ENCODE measurements around the gene RPS19.

The RPS19 gene

DNA sequence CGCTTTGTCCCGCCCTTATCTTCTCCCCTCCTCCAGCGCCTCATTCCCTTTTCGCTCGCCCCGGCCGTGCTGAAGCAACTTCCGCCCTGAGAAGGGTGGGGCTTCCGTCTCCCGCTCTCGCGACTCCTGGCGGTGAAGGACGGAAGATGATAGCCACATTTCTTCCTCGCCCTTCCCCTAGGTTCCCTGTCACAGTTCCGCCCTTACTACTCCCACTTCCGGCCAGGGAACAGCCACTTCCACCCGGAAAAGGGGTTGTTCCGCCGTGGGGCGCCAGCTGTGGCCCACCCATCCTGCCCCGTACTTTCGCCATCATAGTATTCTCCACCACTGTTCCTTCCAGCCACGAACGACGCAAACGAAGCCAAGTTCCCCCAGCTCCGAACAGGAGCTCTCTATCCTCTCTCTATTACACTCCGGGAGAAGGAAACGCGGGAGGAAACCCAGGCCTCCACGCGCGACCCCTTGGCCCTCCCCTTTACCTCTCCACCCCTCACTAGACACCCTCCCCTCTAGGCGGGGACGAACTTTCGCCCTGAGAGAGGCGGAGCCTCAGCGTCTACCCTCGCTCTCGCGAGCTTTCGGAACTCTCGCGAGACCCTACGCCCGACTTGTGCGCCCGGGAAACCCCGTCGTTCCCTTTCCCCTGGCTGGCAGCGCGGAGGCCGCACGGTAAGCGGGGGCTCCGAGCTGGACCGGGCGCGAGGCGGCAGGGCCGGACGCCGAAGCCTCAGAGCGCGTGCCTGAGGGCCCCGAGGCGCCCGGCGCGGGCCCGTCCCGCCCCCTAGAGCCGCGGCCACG is at the start of gene RPS19:
Gene RPS19 (plus strand): TSS at position 638 of the 801 bp plus-strand sequence. CDS start 520 bp downstream, outside the sequence.
- peak; percentile 97 for DNase-seq (ENCODE audit: low read depth)

DNA sequence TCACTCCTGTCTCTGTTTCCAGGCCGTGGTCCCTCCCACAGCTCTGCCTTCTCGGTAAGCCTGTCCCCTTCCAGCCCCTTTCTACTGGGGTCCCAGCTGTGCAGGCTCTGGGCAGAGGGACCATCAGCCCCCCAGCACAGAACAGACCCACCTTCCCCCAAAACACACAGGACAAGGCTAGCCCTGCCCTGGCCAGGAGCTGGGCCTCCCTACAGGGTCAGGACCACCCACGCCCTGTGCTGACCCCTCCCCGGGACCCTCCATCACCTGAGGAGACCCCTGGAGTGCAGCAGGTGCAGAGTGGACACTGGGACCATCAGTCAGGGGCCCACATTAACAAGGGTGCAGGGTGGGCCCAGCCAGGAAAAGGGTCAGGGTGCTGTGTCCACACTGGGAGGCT is 49.8 kb upstream of the RPS19 start:
- DNase-seq (ENCODE audit: low read depth), result no peak

DNA sequence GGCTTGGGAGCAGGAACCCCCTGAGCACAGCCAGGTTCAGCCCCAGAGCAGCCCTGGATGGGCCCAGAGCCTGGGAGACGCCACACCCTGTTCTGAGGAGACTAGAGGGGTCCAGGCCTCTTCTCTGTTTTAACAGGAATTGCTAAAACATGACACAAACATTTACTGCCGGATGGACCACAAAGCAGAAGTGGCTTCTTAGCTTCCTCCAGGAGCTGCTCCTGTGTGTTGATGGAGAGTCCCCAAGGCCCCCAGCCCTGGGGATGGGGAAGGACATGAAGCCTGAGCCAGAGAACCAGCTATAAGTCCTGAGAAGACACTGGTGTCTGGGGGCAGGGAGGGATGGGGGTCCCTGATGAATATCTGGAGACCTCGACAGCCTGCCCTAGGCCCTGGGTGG is 49.0 kb upstream of the RPS19 start:
- DNase-seq (ENCODE audit: low read depth), result no peak

DNA sequence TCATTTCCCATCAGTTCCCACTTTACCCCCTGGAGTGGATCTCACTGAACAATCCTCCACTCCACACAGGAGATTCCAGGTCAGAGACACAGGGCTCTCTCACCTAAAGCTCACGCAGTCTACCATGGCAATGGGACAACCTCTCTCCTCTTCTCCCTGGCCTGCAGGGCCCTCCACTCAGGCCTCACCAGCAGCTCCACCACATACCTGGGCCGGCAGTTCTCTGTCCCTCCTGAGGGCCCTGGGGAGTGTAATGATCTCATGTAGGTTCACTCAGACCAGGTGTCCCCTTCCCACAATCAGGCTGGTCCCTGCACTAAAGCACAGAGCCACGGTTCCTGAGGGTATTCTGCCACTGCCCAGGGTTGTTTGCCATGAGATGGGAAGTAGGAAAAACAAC is 48.1 kb upstream of the RPS19 start:
- no peak for DNase-seq (ENCODE audit: low read depth)

DNA sequence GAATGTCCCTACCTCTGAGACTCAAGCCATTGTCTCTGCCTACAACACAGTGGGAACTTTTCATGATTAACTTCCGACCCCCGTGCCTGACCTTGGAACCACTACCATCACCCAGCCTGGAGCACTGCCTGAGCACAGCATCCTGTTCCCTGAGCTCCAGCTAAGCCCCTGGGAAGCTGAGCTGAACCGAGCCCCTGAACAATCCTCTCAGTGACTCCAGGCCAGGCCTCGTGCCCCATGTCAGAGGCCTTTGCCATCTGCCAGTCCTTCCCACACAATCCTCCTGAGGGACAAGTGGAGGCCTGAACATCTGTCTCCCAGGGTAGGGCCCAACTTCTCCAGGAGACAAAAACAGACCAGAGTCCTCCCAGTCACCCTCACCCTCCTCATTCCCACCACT is 46.1 kb upstream of the RPS19 start:
- no peak for DNase-seq (ENCODE audit: low read depth)

DNA sequence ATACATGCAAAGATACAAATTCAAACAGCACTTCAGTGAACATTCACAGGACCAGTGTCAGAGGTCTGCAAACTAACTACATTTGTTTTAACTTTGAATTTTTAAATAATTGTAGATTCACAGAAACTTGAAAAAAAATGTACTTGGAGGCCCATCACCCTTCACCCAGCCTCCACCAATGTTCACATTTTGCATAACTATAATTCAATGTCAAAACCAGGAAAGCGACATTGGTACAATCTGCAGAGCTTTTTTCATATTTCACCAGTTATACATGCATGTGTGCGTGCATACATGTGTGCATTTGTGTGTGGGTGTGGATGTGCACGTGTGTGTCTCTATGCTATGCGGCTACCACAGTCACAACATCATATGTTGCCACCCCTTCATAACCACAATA is 44.8 kb upstream of the RPS19 start:
- no peak for DNase-seq (ENCODE audit: low read depth)

DNA sequence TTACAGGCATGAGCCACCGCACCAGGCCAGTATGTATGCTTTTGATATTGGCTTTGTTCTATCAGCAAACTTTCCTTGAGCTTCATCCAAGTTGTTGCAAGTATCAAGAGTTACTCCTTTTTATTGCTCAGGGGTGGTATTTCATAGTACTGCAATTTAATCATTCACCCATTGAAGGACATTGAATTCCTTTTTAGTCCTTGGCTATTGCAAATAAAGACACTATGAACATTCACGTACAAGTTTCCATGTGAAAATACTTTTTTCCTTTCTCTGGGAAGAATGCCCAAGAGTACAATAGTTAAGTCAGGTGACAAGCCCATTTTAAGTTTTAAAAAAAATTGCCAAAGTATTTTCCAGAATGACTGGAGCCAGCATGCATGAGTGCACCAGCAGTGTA is 43.3 kb upstream of the RPS19 start:
- DNase-seq (ENCODE audit: low read depth), result no peak

DNA sequence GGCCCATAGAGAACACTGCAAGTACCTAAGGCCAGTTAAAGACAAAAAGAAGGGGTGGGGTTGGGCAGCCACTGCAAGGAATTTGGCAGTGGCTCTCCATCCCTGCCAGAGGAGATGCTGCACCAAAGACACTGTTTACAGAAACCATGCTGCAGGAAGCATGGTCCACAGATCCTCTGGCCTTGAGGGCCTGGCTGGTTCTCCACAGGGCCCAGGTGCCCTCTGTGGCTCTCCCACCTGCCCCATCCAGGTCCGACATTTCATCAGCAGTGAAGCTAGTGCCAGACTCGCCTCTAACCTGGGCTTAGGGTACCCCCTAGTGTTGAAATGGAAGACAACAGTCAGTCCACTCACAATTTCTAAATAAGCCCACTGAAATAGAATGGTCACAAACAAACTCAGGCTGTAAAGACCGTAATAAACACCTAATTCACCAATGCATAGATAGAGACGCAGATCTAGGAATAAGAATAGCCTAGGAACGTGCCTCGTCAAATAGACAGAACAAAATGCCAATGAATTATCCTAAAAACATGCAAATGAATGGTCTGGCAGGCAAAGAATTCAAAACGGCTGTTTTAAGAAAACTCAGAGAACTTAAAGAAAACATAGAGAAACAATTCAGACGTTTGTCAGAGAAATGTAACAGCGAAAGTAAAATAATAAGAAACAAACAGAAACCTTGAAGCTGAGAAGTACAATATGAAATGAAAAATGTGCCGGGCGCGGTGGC is 38.9 kb upstream of the RPS19 start:
- DNase-seq (ENCODE audit: low read depth), result peak; percentile 18

DNA sequence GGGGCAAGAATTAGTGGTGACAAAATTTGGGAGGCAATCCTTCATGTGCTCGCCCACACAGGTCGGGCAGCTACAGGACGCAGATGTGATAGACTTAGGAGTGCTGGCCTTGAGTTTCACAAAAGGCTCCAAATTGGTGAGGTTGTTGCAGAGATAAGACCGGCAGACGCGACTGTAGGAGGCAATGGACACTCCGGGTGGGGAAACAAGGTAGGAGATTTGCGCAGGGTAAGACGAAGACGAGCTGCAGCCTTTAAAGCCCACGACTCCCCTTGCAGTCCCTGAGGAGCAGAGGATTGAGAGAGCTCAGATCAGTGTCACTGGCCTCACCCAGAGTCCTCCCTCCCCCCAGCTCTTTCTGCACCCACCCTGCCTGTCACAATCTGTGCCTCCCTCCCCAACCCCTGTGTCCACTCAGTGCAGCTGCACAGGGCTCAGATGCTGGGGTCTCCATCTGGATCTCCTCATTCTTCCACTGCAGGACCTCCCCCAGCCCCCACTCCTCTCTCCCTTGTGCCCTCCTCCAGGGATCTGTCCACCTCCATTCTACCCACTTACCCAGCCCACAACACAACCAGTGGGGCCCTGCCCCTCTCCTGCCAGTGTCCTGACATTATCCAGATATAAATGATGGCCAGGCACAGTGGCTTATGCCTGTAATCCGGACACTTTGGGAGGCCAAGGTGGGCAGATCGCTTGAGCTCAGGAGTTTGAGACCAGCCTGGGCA is 21.9 kb upstream of the RPS19 start:
- DNase-seq (ENCODE audit: low read depth), result no peak

DNA sequence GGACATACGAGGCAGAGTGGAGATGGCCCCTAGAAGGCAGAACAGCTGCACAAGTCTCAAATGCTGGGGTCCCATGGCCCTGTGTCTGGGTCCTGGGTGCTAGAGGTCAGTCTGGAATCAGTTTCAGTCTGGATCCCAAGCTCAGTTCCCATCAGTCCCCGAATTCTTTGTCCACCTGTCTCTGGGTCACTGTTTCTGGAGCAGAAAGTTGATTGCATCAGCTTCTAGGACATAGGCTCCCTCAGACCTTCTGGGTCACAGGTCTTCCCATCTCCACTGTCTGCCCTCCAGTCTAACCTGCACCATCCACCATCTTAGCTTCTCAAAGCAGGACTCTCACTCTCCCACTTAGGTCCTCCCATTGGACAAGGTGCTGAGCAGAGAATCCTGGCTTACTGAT is 20.8 kb upstream of the RPS19 start:
- DNase-seq (ENCODE audit: low read depth), result no peak

DNA sequence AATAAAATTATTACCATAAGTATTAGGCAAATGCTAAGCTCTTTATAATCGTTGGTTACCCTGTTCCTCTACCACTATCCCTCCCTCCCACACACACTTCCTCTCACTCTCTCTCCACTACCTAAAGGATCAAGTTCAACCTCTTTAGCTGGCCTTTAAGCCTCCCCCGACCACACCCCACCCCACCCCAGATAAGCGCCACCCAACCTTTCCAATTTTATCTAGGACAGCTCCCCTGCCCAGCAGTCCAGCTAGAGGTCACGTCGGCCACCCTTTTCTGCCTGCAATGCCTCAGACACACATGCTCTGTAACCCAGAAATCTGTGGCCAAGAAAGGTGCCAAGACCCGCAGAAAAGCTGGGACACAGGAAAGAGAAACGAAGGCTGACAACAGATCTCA is 16.7 kb upstream of the RPS19 start:
- no peak for DNase-seq (ENCODE audit: low read depth)

DNA sequence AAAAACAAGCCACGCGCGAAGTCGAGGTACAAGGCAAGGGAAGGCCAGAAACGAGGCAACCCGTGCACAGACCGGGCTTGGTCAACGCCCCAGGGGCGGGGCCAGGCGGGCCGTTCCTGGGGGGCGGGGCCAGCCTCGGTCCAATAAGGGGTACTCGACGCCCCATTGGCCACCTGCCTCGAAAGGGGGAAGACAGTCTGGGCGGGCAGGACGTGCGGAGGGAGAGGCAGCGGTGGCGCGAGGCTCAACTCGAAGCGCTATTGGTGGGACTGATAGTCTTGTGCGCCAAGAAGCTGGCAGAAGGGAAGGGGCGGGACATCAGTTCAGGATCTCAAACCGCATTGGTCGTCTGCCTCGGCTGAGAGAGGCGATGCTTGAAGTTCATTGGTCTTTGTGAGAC is 15.5 kb upstream of the RPS19 start, which contains the start of gene LYPD4:
Gene LYPD4 (minus strand): TSS at position 83 of the 400 bp plus-strand sequence. CDS start 5,398 bp downstream, outside the sequence.
- DNase-seq (ENCODE audit: low read depth), result no peak

DNA sequence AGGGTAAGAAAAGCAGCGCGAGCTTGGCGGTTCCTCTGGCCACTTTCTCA is 15.2 kb upstream of the RPS19 start, which contains the start of gene DMRTC2:
Gene DMRTC2 (plus strand): TSS at position 42 of the 50 bp plus-strand sequence. CDS start 2,387 bp downstream, outside the sequence.
- DNase-seq (ENCODE audit: low read depth), result no peak

DNA sequence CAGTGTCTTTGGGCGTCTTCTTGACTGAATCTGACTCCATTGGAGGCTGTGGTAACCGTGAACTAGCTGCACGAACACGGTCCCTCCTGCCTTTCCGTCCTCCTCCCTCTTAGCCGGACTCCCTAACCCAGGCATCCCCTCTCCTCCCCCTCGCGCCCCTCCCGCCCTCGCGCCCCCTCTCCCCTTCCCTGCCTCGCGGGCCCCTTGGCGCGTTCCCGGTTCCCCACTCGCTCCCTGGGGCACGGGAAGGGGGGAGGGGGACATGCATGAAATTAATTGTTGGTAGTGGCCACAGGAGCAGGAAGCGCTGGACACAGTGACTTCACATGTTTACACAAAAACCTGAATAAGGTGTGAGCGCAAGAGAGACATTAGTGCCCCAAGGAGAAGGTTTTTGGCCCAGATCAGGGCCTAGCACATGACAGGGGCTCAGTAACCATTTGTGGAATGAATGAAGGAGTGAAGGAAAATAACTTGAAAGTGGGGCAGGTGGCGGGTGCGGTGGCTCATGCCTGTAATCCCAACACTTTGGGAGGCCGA is 14.9 kb upstream of the RPS19 start:
- no peak for DNase-seq (ENCODE audit: low read depth)

DNA sequence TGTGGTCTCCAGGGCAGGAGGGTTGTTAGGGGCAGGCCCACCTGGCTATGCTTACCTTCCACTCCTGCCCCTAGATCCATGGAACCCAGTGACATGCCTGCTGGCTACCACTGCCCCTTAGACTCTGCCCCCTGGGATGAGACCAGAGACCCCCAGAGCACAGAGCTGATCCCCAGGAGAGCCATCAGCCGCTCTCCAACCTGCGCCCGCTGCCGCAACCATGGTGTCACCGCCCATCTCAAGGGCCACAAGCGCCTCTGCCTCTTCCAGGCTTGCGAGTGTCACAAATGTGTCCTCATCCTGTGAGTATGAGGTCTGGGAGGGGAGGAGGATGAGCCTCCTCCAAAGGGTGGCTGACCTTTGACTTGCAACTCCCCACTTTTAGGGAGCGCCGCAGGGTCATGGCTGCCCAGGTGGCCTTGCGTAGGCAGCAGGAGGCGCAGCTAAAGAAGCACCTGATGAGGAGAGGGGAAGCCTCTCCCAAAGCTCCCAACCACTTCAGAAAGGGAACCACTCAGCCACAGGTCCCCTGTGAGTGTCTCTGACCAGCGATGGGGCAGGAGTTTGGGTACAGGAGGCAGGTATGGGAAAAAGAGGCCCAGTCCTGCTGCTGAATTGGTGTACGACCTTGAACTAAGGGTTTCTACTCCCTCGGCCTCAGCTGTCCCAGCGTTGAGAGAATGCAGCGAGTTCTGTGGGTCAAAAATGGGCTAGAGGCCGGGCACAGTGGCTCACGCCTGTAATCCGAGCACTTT is 12.5 kb upstream of the RPS19 start:
- DNase-seq (ENCODE audit: low read depth), result no peak

DNA sequence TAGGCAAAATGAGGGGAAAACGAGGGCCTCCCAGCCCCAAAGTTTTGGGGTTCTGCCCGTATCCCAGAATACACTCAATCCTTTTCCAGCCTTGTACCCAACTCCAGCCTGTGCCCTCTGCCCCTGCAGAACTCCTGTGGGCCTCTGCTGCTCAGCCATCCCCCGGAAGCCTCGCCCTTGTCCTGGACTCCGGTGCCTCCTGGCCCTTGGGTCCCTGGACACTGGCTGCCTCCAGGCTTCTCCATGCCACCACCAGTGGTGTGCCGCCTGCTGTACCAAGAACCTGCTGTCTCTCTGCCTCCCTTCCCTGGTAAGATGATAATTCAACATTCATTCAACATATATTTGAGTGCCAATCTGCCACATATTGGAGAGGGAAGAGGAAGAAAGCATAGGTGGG is 11.4 kb upstream of the RPS19 start:
- DNase-seq (ENCODE audit: low read depth), result no peak

DNA sequence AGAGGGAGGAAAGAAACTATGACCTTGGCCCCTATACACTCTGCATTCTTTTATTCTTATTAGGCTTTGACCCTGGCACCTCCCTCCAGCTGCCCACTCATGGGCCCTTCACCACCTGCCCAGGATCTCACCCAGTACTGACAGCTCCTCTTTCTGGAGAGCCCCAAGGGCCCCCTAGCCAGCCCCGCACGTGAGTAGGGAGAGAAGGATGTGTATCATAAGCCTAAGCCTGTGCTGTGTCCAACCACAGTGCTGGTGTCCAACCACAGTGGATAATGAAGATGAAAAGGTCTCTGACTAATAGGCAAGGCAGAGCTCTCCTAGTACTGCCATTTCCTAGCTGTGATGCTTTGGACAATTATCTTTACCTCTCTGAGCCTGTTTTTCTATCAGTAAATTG is 11.0 kb upstream of the RPS19 start:
- DNase-seq (ENCODE audit: low read depth), result no peak

DNA sequence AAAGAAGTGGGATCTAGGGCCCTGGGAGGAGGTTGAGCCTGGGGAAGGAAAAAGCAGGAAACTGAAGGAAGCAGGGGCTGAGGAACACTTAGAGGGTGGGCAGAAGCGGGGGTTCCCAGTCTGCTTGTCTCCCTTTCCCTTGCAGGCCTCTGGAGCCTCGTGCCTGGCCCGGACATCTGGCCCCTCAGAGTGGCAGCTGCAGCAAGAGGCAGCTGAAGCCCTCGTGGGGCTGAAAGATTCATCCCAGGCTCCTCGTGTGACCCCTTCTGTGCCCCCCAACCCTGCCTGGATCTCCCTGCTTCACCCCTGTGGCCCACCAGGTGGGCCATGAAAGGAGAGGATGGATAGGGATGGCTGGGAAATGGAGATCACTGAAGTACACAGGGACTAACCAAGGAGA is 9.7 kb upstream of the RPS19 start:
- no peak for DNase-seq (ENCODE audit: low read depth)

DNA sequence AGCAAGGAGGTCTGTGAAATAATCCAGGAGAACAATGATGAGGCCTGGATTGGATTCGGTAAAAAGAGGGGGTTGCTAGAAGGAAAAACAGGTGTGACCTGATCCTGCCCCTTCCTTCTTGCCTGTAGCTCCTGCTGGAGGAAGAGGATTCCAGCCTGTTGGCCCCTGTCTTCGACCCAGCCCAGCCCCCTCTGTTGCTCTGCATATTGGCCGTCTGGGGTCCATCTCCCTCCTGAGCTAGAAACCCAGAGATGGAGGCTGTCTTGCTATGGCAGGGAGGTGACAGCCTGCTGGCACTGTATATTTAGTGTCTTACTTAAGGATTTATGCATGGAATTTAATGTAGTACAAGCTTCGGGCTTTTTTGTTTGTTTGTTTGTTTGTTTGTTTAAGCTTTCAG is 8.6 kb upstream of the RPS19 start:
- no peak for DNase-seq (ENCODE audit: low read depth)

DNA sequence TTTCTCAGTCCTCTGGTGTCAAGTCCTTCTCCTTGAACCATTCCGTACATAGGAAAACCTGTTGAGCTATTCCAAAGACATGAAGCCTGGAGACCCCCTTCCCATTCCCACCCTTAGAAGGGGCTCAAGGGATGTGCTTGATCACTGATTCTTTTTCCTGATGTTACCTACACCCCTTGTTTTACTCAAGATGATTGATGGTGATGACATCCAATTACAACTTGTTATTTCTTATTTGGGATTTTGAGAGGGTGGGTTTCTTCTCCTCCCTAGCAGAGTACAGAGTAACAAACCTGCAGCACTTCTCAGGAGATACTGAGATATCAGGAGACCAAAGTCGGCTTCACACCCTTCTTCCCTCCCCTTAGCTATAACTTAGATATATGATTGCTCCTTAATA is 6.7 kb upstream of the RPS19 start:
- no peak for DNase-seq (ENCODE audit: low read depth)

DNA sequence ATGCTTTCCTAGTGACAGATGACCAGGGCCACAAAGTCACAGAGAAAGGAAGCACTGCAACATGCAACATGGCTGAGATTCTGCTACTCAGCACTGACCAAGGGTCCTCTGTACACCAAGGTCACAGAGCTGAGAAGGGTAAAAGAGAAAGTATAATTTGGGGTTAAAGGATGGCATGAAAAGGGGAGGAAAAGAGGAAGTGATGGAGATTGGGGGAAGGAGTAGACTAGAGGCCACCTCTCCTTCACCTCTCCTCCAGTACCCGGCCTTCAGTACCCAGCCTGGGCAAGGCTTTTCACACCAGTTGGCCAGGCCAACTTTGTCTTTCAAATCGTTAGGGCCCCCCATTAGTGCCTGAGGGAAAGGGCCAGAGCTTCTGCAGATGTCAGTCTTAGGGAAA is 6.3 kb upstream of the RPS19 start:
- DNase-seq (ENCODE audit: low read depth), result no peak

DNA sequence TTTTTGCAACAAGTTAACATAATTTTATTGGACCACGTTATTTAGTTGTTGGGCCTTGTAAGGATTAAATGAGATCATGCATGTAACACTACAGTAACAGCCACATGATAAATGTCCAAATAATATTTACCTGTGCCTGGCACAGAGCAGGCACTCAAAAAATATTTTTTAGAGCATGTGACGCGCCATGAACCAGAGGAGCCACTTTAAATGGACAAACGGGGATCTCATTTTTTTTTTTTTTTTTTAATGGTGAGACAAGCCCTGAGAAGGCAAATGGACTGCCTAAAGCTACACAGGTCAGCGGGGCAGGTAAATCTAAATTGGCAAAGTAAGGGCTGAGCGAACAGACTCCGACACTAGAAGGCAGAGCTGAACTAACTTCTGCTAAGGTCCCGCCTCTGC is 840 bp upstream of the RPS19 start:
- DNase-seq (ENCODE audit: low read depth), result no peak

Data from stimulated activated CD4-positive, alpha-beta T cell treated with anti-CD3 and anti-CD28 coated beads, Interleukin-2, amount 100 ng/mL, for 4 hours (primary cell).